ENCODE measurements around the gene IP6K3. TPM values are rescaled to one million over a fixed set of nuclear protein-coding genes. Genes with fewer than 3 reads are reported as not detected.

Gene IP6K3
- total and polyA plus RNA-seq, 12 donors: 0.06 to 1.6 (median 0.71) TPM; not detected in 3

DNA sequence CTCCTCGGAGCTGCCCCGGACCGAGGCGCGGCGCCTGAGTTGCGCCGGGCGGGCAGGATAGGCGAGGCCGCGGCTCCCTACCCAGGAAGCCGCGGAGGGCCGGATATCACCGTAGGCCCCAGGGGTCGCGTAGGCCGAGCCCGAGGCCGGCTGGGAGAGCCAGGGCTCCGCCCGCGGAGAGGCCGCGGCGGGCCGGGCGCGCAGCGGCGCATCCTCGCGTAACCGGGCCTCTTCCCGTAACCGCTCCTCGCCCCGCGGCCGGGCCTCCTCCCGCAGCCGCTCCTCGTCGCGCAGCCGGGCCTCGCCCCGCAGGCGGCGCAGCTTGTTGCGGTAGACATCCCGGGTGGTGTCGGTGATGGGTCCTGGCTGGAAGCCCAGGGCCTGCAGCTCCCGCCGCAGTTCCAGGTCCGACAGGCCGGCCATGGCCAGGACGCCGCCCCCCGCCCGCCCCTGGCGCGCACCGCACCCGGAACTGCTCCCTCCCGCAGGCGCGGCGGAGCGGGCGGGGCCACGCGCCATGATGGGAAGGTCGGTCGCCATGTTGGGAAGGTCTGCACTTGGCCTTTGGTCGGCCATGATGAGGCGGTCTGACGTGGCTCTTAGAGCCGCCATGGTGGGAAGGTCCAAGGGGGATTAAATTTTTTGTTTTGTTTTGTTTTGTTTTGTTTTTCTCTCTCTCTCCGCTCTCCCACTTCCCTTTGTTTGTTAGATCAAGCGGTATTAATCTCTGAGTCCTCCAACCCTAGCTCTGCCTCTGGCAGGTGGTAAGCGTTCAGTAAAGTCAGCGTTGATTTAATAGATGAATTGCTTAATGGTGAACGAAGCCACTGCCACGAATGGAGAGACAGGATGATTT, 42.2 kb upstream of the IP6K3 start, which contains the start of gene LEMD2:
LEMD2 (minus strand) TSS at position 437 of the 856 bp plus-strand sequence; CDS start at position 423, 14 bp downstream.
- Histone ChIP-seq H3K27ac (peak within 1 kb of the TSS; percentile 90 to 99 (median 96)), H3K4me3 (peak within 1 kb of the TSS; percentile 34 to 80 (median 58)), H3K4me1 (replicated peaks in 1 of 2) (peaks cover 20 to 41% of the 10 kb centered on the region in 2 donors), H3K27me3 (no peaks in the 10 kb centered on the region), H3K36me3 (replicated peaks in 1 of 2) (peaks cover 0 to 12% of the 10 kb centered on the region in 2 donors), H3K9me3 (replicated peaks in 1 of 3) (no peaks in the 10 kb centered on the region)
- TF ChIP-seq, protein P1, sequence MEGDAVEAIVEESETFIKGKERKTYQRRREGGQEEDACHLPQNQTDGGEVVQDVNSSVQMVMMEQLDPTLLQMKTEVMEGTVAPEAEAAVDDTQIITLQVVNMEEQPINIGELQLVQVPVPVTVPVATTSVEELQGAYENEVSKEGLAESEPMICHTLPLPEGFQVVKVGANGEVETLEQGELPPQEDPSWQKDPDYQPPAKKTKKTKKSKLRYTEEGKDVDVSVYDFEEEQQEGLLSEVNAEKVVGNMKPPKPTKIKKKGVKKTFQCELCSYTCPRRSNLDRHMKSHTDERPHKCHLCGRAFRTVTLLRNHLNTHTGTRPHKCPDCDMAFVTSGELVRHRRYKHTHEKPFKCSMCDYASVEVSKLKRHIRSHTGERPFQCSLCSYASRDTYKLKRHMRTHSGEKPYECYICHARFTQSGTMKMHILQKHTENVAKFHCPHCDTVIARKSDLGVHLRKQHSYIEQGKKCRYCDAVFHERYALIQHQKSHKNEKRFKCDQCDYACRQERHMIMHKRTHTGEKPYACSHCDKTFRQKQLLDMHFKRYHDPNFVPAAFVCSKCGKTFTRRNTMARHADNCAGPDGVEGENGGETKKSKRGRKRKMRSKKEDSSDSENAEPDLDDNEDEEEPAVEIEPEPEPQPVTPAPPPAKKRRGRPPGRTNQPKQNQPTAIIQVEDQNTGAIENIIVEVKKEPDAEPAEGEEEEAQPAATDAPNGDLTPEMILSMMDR (IDR thresholded peaks at IDR 0.05): peak in 1 of 6 experiments; percentile 7
- peak; percentile 90 to 91 for TF ChIP-seq POLR2A (IDR thresholded peaks at IDR 0.05)
- DNase-seq: peak; percentile 91 to 97 (median 94)
- intact Hi-C loops (cut with DNase I): no loop called here
- 3 to 11% (median 6%) methylated on average over 23 to 86 of the region's 86 CpGs for WGBS, 4 donors

DNA sequence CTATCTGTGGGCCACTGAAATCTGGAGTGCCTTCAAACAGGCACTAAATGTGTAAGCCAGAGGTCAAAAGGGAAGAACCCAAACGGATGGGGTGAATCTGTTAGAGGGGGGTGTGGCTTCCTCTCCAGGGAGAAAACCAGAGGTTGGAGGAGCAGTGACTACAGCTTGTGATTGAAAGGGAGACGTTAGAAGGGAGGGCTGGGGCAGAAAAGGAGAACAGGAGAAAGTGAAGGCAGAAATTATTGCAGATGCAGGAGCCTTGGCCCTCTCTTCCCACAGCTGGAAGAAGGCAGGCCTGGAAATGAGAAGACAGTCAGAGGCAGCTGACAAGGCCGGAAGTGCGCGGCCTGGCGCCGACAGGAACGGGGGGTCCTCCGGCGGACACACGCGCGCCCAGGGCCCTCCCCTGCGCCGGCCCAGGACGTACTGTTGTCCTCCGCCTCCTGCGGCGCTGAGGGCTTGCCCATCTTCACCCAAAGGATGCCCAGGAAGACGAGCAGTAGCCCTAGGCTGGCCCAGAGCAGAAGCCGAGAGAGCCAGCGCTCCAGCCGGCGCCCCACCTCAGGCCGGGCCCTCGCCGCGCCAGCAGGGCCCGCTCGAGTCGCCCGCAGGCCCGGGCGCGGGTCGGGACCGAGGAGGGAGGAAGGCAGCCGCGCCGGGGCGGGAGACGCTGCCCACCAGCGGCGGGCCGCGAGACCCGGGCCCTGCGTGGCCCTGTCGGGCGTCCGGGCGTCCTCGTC, 41.4 kb upstream of the IP6K3 start:
- peaks cover 20 to 41% of the 10 kb centered on the region in 2 donors for H3K4me1 ChIP-seq (replicated peaks in 1 of 2)
- peak; percentile 75 to 88 (median 84) for DNase-seq
- WGBS, 4 donors: 0 to 1% (median 1%) methylated on average over 24 to 53 of the region's 53 CpGs
- TF ChIP-seq POLR2A (IDR thresholded peaks at IDR 0.05): peak; percentile 59 to 79
- TF ChIP-seq, protein P1 (IDR thresholded peaks at IDR 0.05): no peak
- H3K27me3 ChIP-seq: no peaks in the 10 kb centered on the region
- H3K4me3 ChIP-seq: peak overlapping the region; percentile 34 to 80 (median 58)
- peak overlapping the region; percentile 90 to 99 (median 96) for H3K27ac ChIP-seq
- intact Hi-C loops (cut with DNase I): no loop called here
- peaks cover 0 to 20% of the 10 kb centered on the region in 2 donors for H3K36me3 ChIP-seq (replicated peaks in 1 of 2)
- no peaks in the 10 kb centered on the region for H3K9me3 ChIP-seq (replicated peaks in 1 of 3)

DNA sequence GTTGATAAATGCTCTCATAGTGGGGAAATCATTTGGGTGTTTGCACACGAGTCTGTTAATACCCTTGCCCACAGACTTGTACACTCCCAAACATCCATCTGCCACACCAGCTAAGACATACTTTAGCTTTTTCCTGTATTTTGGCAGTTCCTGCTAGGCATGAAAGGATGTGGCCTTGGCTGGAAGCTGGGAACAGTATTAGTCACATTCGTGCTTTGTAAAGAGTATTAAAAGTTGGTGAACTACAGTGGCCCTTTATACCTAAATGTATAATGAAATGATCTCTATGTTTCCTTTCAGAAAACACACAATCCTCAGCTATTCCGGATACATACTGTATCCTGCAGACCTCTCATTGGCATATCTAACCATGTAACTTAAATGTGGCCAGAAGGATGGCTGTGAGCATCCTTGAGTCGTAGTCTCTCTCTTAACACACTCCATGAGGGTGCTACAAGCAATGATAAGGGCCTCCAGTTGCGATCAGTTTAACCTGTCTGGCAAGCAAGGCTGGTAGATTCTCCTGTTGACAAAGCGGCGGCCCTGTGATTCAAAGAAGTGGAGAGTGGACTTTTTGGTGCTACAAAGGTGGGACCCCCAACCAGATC, 40.7 kb upstream of the IP6K3 start:
- Histone ChIP-seq H3K4me1 (replicated peaks in 1 of 2) (peaks cover 20 to 41% of the 10 kb centered on the region in 2 donors), H3K27ac (peak overlapping the region; percentile 90 to 99 (median 96)), H3K9me3 (replicated peaks in 1 of 3) (no peaks in the 10 kb centered on the region), H3K4me3 (peak overlapping the region in 2 of 4 donors; percentile 67 to 80), H3K36me3 (replicated peaks in 1 of 2) (peaks cover 0 to 27% of the 10 kb centered on the region in 2 donors), H3K27me3 (no peaks in the 10 kb centered on the region)
- intact Hi-C loops (cut with DNase I): no loop called here
- peak in 1 of 2 donors; percentile 25 for TF ChIP-seq POLR2A (IDR thresholded peaks at IDR 0.05)
- TF ChIP-seq, protein P1 (IDR thresholded peaks at IDR 0.05): no peak
- DNase-seq: peak in 5 of 7 donors; percentile 54 to 67 (median 67)
- WGBS, 4 donors: 27 to 34% (median 32%) methylated on average over 7 of the region's 7 CpGs

Measured in adrenal gland (tissue), 12 donors.